Activated CD4-positive, alpha-beta T cell treated with anti-CD3 and anti-CD28 coated beads, Interleukin-2, amount 10 ng/mL, durations not matched to agents 7 days and 5 days (primary cell): ENCODE measurements around the gene TRIM33. TPM values are rescaled to one million over a fixed set of nuclear protein-coding genes. Genes with fewer than 3 reads are reported as not detected.
"Not testable (repeated sequence)": the region's sequence is repeated elsewhere in the genome, so short reads cannot be mapped to it uniquely, and the experiment has no call there.

Experiments
- CTCF ChIA-PET: fragments of 350-600 bp; sonication (Branson Sonifier 250); formaldehyde crosslinking; loops from one replicate; lab custom pipeline; 2021; ENCODE audit warnings: antibody characterized with exemption; lab: Charles Lee
- POLR2A ChIA-PET: fragments of 350-600 bp; sonication (Branson Sonifier 250); formaldehyde crosslinking; loops from one replicate; lab custom pipeline; 2021; ENCODE audit warnings: antibody characterized with exemption; lab: Charles Lee
- DNase-seq: peaks from one replicate; pipeline ENCODE4 v3.0.0-alpha.2; 2020
- H3K27ac Mint-ChIP-seq: one replicate; pipeline ENCODE4 v1.8.0; 2021; ENCODE audit warnings: mild to moderate bottlenecking, moderate library complexity, mixed read lengths
- H3K27me3 Mint-ChIP-seq: one replicate; pipeline ENCODE4 v1.8.0; 2021; ENCODE audit warnings: mixed read lengths
- H3K36me3 Mint-ChIP-seq: one replicate; pipeline ENCODE4 v1.8.0; 2021; ENCODE audit warnings: low read depth, mixed read lengths
- H3K4me1 Mint-ChIP-seq: one replicate; pipeline ENCODE4 v1.8.0; 2021; ENCODE audit warnings: mixed read lengths
- H3K4me3 Mint-ChIP-seq: one replicate; pipeline ENCODE4 v1.8.0; 2021; ENCODE audit warnings: mild to moderate bottlenecking, moderate library complexity, mixed read lengths
- H3K9me3 Mint-ChIP-seq: one replicate; pipeline ENCODE4 v1.8.0; 2021; ENCODE audit warnings: mixed read lengths
- total RNA-seq, 2 experiments: library from RNA; stranded (reverse); gene quantifications; one replicate each; pipeline ENCODE4 v1.2.3, GENCODE V29; 2021

The TRIM33 gene
- total RNA-seq, 2 experiments from 2014 or later = 42.7 to 48.1 TPM

DNA sequence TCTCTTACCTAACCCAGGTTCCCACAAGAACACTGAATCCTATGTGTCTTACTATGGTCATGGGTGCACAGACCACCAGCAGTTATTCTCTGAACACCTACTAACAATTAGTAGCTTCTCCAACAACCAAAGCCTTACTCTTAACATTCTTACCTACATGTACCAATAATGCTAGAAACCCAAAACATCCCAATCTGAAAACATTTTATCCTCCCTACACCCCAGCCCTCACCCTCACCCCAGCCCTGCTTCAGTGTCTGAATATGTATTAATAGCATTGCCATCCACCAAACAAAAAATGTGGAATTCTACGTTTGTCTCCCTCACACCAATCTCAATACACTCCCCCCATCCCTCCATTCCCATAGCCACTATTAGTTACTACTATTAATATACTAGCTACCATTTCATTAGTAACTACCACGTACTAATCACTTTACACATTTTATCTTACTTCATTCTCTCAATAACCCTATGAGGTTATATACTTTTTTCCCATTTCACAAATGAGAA lies 2.6 kb downstream of the TRIM33 start:
- ChIA-PET CTCF (no interaction called here), POLR2A (no interaction called here)
- H3K27ac Mint-ChIP-seq = no peak overlapping the region
- peak overlapping the region; percentile 86 for H3K4me3 Mint-ChIP-seq
- peaks cover 50% of the 10 kb centered on the region for H3K36me3 Mint-ChIP-seq
- no peaks in the 10 kb centered on the region for H3K9me3 Mint-ChIP-seq
- no peak for DNase-seq
- H3K4me1 Mint-ChIP-seq = peaks cover 68% of the 10 kb centered on the region
- H3K27me3 Mint-ChIP-seq = no peaks in the 10 kb centered on the region

GRCh38 chr1:114507513-114507912 lies 3.5 kb downstream of the TRIM33 start:
- peaks cover 65% of the 10 kb centered on the region for H3K4me1 Mint-ChIP-seq
- CTCF ChIA-PET = interaction anchor here (1.6 kb wide), 1 partner anchor 225 kb away, joined by 3 read pairs; no protein-coding TSS in a partner anchor
- peaks cover 48% of the 10 kb centered on the region for H3K36me3 Mint-ChIP-seq
- H3K27me3 Mint-ChIP-seq = no peaks in the 10 kb centered on the region
- H3K4me3 Mint-ChIP-seq = peak overlapping the region; percentile 15
- DNase-seq = no peak
- POLR2A ChIA-PET = no interaction called here
- H3K9me3 Mint-ChIP-seq = no peaks in the 10 kb centered on the region
- H3K27ac Mint-ChIP-seq = peak overlapping the region; percentile 6

- H3K9me3 Mint-ChIP-seq = no peaks in the 10 kb centered on the region
- no peak for DNase-seq
- no peaks in the 10 kb centered on the region for H3K27me3 Mint-ChIP-seq
- H3K27ac Mint-ChIP-seq = no peak overlapping the region
- H3K4me3 Mint-ChIP-seq = no peak overlapping the region
- peaks cover 67% of the 10 kb centered on the region for H3K4me1 Mint-ChIP-seq
- ChIA-PET CTCF (no interaction called here), POLR2A (no interaction called here)
- H3K36me3 Mint-ChIP-seq = peaks cover 55% of the 10 kb centered on the region
These were observed 5.8 kb downstream of the TRIM33 start for GRCh38 chr1:114505148-114505561.

DNA sequence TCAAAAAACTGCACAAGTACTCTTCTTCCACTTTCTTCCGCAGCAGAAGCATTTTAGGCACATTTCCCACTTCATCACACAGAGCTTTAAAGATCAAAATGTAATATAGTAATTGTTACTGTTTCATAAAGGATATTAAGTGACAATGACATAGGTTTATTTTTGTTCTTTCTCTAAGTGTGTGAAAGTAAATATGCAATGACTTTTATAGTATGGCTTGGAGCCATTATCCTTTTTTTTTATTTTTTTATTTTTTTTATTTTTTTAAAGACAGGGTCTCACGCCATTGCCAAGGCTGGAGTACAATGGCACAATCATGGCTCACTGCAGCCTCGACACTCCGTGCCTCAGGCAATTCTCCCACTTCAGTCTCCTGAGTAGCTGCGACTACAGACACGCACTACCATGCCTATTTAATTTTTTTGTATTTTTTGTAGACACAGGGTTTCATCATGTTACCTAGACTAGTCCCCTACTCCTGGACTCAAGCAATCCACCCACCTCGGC lies 7.0 kb downstream of the TRIM33 start:
- no peak overlapping the region for H3K4me3 Mint-ChIP-seq
- ChIA-PET POLR2A (no interaction called here), CTCF (no interaction called here)
- peaks cover 55% of the 10 kb centered on the region for H3K36me3 Mint-ChIP-seq
- H3K4me1 Mint-ChIP-seq = peaks cover 61% of the 10 kb centered on the region
- H3K27me3 Mint-ChIP-seq = no peaks in the 10 kb centered on the region
- no peak for DNase-seq
- peak overlapping the region; percentile 41 for H3K27ac Mint-ChIP-seq
- H3K9me3 Mint-ChIP-seq = no peaks in the 10 kb centered on the region

GRCh38 chr1:114502080-114502479 lies 8.9 kb downstream of the TRIM33 start:
- POLR2A ChIA-PET = no interaction called here
- Mint-ChIP-seq H3K4me3 (no peak overlapping the region), H3K27ac (no peak overlapping the region), H3K27me3 (no peaks in the 10 kb centered on the region), H3K36me3 (peaks cover 52% of the 10 kb centered on the region), H3K9me3 (no peaks in the 10 kb centered on the region), H3K4me1 (peaks cover 47% of the 10 kb centered on the region)
- CTCF ChIA-PET = no interaction called here
- no peak for DNase-seq

DNA sequence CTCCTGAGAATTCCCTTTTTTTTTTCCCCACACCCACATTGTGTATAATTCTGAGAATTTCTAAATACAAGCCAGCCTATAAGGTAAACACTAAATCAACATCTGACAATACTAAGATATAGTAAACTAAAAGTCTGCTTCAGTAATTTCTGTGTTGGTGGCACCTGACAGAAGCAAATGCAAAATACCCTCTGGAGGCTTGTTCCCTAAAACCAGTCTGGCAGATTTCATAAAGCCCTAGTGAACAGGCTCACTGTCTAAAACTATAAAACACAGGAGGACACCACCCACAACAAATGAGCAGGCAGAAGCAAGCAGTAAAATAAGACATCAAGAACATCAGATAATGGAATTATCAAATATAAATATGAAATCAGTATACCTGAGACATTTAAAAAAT lies 11.5 kb downstream of the TRIM33 start:
- Mint-ChIP-seq H3K36me3 (peaks cover 38% of the 10 kb centered on the region), H3K27me3 (no peaks in the 10 kb centered on the region), H3K27ac (no peak overlapping the region), H3K4me1 (peaks cover 27% of the 10 kb centered on the region), H3K9me3 (no peaks in the 10 kb centered on the region), H3K4me3 (no peak overlapping the region)
- POLR2A ChIA-PET = no interaction called here
- CTCF ChIA-PET = no interaction called here
- DNase-seq = no peak

- H3K4me1 Mint-ChIP-seq = peaks cover 17% of the 10 kb centered on the region
- ChIA-PET CTCF (no interaction called here), POLR2A (interaction anchor here (0.5 kb wide), 1 partner anchor 109 kb away, joined by 3 read pairs; no protein-coding TSS in a partner anchor)
- no peak for DNase-seq
- no peaks in the 10 kb centered on the region for H3K27me3 Mint-ChIP-seq
- H3K36me3 Mint-ChIP-seq = peaks cover 43% of the 10 kb centered on the region
- H3K9me3 Mint-ChIP-seq = peaks cover 4% of the 10 kb centered on the region
- H3K4me3 Mint-ChIP-seq = no peak overlapping the region
- no peak overlapping the region for H3K27ac Mint-ChIP-seq
These were observed 14.9 kb downstream of the TRIM33 start for GRCh38 chr1:114496089-114496488.

- ChIA-PET CTCF (no interaction called here), POLR2A (interaction anchor here (0.5 kb wide), 1 partner anchor 108 kb away, joined by 3 read pairs; no protein-coding TSS in a partner anchor)
- Mint-ChIP-seq H3K27ac (no peak overlapping the region), H3K4me1 (peaks cover 22% of the 10 kb centered on the region), H3K9me3 (peaks cover 4% of the 10 kb centered on the region), H3K36me3 (peaks cover 43% of the 10 kb centered on the region), H3K4me3 (no peak overlapping the region), H3K27me3 (no peaks in the 10 kb centered on the region)
- no peak for DNase-seq
These were observed 15.5 kb downstream of the TRIM33 start for GRCh38 chr1:114495486-114495885.

- Mint-ChIP-seq H3K27me3 (no peaks in the 10 kb centered on the region), H3K36me3 (peaks cover 39% of the 10 kb centered on the region), H3K27ac (no peak overlapping the region), H3K9me3 (peaks cover 4% of the 10 kb centered on the region), H3K4me3 (no peak overlapping the region), H3K4me1 (peaks cover 33% of the 10 kb centered on the region)
- no peak for DNase-seq
- POLR2A ChIA-PET = no interaction called here
- CTCF ChIA-PET = no interaction called here
These were observed 18.0 kb downstream of the TRIM33 start for GRCh38 chr1:114492978-114493377.

- Mint-ChIP-seq H3K36me3 (peaks cover 34% of the 10 kb centered on the region), H3K9me3 (peaks cover 6% of the 10 kb centered on the region), H3K4me3 (no peak overlapping the region), H3K27ac (no peak overlapping the region), H3K4me1 (peaks cover 38% of the 10 kb centered on the region), H3K27me3 (no peaks in the 10 kb centered on the region)
- ChIA-PET CTCF (no interaction called here), POLR2A (no interaction called here)
- no peak for DNase-seq
These were observed 20.7 kb downstream of the TRIM33 start for GRCh38 chr1:114490274-114490693.

DNA sequence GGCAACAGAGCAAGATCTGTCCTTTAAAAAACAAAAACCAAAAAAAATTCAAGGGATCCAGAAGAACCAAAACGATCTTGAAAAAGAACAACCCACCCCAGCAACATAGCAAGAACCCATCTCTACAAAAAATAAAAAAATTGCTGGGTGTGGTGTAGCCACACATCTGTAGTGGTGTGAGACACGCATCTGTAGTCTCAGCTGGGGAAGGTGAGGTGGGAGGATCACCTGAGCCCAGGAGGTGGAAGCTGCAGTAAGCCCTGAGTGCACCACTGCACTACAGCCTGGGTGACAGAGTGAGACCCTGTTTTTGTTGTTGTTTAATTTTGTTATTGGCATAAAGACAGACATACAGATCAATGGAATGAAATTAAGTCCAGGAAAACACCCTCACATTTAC lies 22.3 kb downstream of the TRIM33 start:
- no peak for DNase-seq
- ChIA-PET POLR2A (no interaction called here), CTCF (no interaction called here)
- Mint-ChIP-seq H3K9me3 (peaks cover 5% of the 10 kb centered on the region), H3K27me3 (no peaks in the 10 kb centered on the region), H3K4me1 (peaks cover 40% of the 10 kb centered on the region), H3K27ac (no peak overlapping the region), H3K4me3 (no peak overlapping the region), H3K36me3 (peaks cover 31% of the 10 kb centered on the region)

DNA sequence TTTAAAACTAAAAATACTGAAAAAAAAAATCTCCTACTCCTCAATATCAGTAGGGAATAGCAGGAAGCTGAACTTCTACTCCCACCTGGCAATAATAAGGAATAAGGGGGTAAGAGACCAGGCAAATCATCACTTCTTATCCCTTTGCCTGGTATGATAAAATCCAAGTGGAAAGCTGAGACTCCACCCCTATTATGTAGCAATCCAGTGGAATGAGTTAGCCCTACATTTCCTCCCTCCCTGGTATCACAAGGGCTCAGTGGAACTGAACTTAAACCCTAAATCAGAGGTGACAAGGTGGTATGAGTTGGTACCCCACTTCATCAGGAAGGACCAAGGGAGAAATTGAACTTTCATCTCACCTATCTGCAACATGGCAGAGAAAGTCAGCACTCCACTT lies 25.7 kb downstream of the TRIM33 start:
- ChIA-PET POLR2A (no interaction called here), CTCF (no interaction called here)
- H3K27ac Mint-ChIP-seq = no peak overlapping the region
- H3K4me1 Mint-ChIP-seq = peaks cover 43% of the 10 kb centered on the region
- no peak overlapping the region for H3K4me3 Mint-ChIP-seq
- peaks cover 31% of the 10 kb centered on the region for H3K36me3 Mint-ChIP-seq
- H3K27me3 Mint-ChIP-seq = no peaks in the 10 kb centered on the region
- no peak for DNase-seq
- H3K9me3 Mint-ChIP-seq = peaks cover 14% of the 10 kb centered on the region

DNA sequence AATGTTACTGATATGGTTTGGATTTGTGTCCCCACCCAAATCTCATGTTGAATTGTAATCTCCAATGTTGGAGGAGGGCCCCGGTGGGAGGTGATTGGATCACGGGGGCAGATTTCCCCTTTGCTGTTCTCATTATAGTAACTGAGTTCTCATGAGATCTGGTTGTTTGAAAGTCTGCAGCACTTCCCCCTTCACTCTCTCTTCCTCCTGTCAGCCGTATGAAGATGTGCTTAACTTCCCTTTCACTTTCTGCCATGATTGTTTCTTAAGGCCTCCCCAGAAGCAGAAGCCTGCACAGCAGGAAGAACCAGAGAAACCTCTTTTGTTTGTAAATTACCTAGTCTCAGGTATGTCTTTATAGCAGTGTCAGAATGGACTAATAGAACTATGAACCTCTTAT lies 28.4 kb downstream of the TRIM33 start:
- peak; percentile 32 for DNase-seq
- H3K27ac Mint-ChIP-seq = peak overlapping the region; percentile 83
- H3K4me3 Mint-ChIP-seq = no peak overlapping the region
- H3K4me1 Mint-ChIP-seq = peaks cover 38% of the 10 kb centered on the region
- CTCF ChIA-PET = interaction anchor here (0.7 to 1.3 kb wide), 4 partner anchors 23 to 1746 kb away, joined by 3 read pairs; no protein-coding TSS in a partner anchor
- peaks cover 37% of the 10 kb centered on the region for H3K36me3 Mint-ChIP-seq
- POLR2A ChIA-PET = interaction anchor here (0.5 kb wide), 1 partner anchor 15 kb away, joined by 4 read pairs; no protein-coding TSS in a partner anchor
- H3K9me3 Mint-ChIP-seq = peaks cover 19% of the 10 kb centered on the region
- no peaks in the 10 kb centered on the region for H3K27me3 Mint-ChIP-seq

GRCh38 chr1:114479636-114480035 lies 31.4 kb downstream of the TRIM33 start:
- Mint-ChIP-seq H3K36me3 (peaks cover 38% of the 10 kb centered on the region), H3K9me3 (peaks cover 17% of the 10 kb centered on the region), H3K4me1 (peaks cover 45% of the 10 kb centered on the region)
- H3K27ac Mint-ChIP-seq, POLR2A ChIA-PET, CTCF ChIA-PET, H3K4me3 Mint-ChIP-seq, DNase-seq, H3K27me3 Mint-ChIP-seq: not testable (repeated sequence)
